Daoy (cell line): ENCODE results near the gene SLC25A12. TPM values are rescaled to one million over a fixed set of nuclear protein-coding genes. Genes with fewer than 3 reads are reported as not detected.
"Not testable (repeated sequence)": the region's sequence is repeated elsewhere in the genome, so short reads cannot be mapped to it uniquely, and the experiment has no call there.

ENCODE experiments used
- DNase-seq: peaks from one replicate; pipeline ENCODE4 v3.0.0-alpha.2; 2015; ENCODE audit warnings: low read depth
- total RNA-seq: library from RNA; depleted of rRNA; stranded (reverse); fragments of >200 nt; shearing (Covaris generic); gene quantifications from 2 replicates; pipeline ENCODE4 v1.2.3, GENCODE V29; 2014

The SLC25A12 gene
- total RNA-seq, 1 experiment from 2014 or later: 23.8 TPM

GRCh38 chr2:171791361-171791760 is 102.7 kb downstream of the SLC25A12 start:
- DNase-seq: no peak

- no peak for DNase-seq
Observed at GRCh38 chr2:171789956-171790355, 104.1 kb downstream of the SLC25A12 start.

- no peak for DNase-seq
Observed at GRCh38 chr2:171788316-171788993, 105.6 kb downstream of the SLC25A12 start.

GRCh38 chr2:171787333-171788072 is 106.5 kb downstream of the SLC25A12 start:
- no peak for DNase-seq

- no peak for DNase-seq
Observed at GRCh38 chr2:171785450-171785849, 108.6 kb downstream of the SLC25A12 start.

GRCh38 chr2:171778515-171778914 is 115.5 kb downstream of the SLC25A12 start:
- no peak for DNase-seq

- DNase-seq: not testable (repeated sequence)
Observed at GRCh38 chr2:171774581-171774980, 119.5 kb downstream of the SLC25A12 start.

- DNase-seq: no peak
Observed at GRCh38 chr2:171772373-171772772, 121.7 kb downstream of the SLC25A12 start.

- no peak for DNase-seq
Observed at GRCh38 chr2:171771463-171771862, 122.6 kb downstream of the SLC25A12 start.

- no peak for DNase-seq
Observed at GRCh38 chr2:171763602-171764001, 130.4 kb downstream of the SLC25A12 start.

GRCh38 chr2:171762879-171763573 is 131.0 kb downstream of the SLC25A12 start:
- peak; percentile 9 for DNase-seq

GRCh38 chr2:171761176-171761575 is 132.9 kb downstream of the SLC25A12 start:
- DNase-seq: not testable (repeated sequence)

GRCh38 chr2:171758762-171759161 is 135.3 kb downstream of the SLC25A12 start:
- DNase-seq: not testable (repeated sequence)

GRCh38 chr2:171754254-171754939 is 139.6 kb downstream of the SLC25A12 start:
- no peak for DNase-seq

- no peak for DNase-seq
Observed at GRCh38 chr2:171747371-171747770, 146.7 kb downstream of the SLC25A12 start.

- DNase-seq: no peak
Observed at GRCh38 chr2:171745806-171746205, 148.2 kb downstream of the SLC25A12 start.

- DNase-seq: no peak
Observed at GRCh38 chr2:171745141-171745540, 148.9 kb downstream of the SLC25A12 start.

- DNase-seq: no peak
Observed at GRCh38 chr2:171742760-171743159, 151.3 kb downstream of the SLC25A12 start.

GRCh38 chr2:171741189-171741588 is 152.9 kb downstream of the SLC25A12 start:
- no peak for DNase-seq

- no peak for DNase-seq
Observed at GRCh38 chr2:171735991-171736710, 157.9 kb downstream of the SLC25A12 start.
